ENCODE measurements around the gene RAI1. TPM values are rescaled to one million over a fixed set of nuclear protein-coding genes. Genes with fewer than 3 reads are reported as not detected.
A peak's percentile ranks its signal among the peaks of the same experiment; 100 is the strongest.

Gene RAI1
- total RNA-seq, 1 donor from 2014 or later = 46.2 TPM

DNA sequence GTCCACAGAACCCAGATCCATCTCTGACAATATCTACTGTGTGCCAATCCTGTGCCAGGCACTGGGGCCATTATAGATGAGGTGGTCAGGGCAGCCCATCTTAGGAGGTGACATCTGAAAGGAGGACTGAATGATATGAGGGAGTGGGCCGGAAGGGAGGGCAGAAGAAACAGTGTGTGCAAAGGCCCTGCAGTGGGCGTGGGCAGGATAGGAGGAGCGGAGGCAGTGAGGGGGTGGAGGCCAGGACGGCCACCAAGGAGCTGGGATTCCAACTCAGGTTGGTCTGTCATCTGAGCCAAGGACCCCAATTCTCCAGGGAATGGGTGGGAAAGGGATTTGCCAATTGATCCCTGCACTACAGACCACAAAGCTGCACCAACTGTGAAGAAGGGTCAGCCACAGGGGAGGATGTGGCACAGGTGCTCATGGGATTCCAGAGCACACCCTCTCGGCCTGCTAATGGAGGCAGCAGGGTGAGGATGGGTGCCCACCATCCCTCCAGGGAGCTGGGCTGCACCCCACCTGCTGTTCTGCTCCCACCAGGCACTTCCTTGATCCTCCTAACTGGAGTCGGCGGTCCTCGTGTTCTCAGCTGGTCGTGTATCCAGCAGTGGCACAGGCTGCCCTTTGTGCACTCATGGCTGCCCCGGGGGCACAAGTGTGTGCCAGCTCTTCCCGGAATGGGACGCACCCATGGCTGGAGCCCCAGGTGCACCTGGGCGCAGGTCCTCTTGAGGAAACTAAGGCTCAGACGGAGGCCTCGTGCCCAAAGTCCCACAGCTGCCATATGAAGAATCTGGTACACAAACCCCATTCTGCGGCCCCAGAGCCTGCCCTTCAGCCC lies 145.9 kb downstream of the RAI1 start:
- TF ChIP-seq, protein P1, sequence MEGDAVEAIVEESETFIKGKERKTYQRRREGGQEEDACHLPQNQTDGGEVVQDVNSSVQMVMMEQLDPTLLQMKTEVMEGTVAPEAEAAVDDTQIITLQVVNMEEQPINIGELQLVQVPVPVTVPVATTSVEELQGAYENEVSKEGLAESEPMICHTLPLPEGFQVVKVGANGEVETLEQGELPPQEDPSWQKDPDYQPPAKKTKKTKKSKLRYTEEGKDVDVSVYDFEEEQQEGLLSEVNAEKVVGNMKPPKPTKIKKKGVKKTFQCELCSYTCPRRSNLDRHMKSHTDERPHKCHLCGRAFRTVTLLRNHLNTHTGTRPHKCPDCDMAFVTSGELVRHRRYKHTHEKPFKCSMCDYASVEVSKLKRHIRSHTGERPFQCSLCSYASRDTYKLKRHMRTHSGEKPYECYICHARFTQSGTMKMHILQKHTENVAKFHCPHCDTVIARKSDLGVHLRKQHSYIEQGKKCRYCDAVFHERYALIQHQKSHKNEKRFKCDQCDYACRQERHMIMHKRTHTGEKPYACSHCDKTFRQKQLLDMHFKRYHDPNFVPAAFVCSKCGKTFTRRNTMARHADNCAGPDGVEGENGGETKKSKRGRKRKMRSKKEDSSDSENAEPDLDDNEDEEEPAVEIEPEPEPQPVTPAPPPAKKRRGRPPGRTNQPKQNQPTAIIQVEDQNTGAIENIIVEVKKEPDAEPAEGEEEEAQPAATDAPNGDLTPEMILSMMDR (IDR thresholded peaks at IDR 0.05; ENCODE audit: unreplicated experiment) = no peak
- Mint-ChIP-seq H3K9me3 (ENCODE audit: unreplicated experiment) (no peaks in the 10 kb centered on the region), H3K27ac (ENCODE audit: unreplicated experiment) (peak overlapping the region; percentile 61), H3K4me1 (ENCODE audit: unreplicated experiment) (peaks cover 50% of the 10 kb centered on the region), H3K36me3 (ENCODE audit: low read depth, unreplicated experiment) (peaks cover 12% of the 10 kb centered on the region), H3K4me3 (ENCODE audit: unreplicated experiment) (peak overlapping the region; percentile 58), H3K27me3 (ENCODE audit: unreplicated experiment) (peaks cover 9% of the 10 kb centered on the region)
- no peak for DNase-seq (ENCODE audit: low spot score)

DNA sequence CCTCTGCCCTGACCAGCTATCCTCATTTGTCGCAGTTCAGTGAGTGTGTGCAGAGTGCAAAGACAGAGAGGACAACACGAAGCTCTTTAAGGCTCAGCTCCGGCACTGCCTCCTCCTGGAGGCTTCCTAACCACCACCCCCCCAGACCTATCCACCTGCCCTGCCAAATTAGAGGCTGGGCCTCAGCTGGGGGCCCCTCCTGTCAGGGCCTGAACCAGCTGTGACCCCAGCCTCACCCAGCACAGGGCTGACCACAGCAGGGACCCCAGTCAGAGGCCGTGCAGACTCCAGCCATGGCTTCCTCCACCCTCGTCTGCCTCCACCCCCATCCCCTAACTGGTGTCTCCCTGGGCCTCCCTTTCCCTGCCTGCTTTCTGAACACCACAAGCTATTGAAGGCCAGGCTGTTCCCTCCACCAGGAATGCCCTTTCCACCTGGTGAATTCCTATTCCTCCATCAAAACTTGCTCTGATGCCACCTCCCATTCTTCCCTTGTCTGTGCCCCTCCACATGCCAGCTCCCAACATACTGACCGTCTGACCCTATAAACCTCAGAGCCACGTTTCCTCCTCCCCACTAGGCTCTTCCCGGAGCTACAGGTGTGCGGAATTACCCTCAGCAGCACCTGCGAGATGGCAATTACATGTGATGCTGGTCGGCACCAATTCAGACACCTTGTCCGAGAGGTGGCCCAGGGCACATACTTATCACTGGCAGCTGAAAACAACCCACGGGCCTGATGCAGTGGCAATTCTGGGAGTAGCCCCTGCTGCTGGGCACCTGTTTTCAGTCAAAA lies 146.8 kb downstream of the RAI1 start:
- TF ChIP-seq, protein P1 (IDR thresholded peaks at IDR 0.05; ENCODE audit: unreplicated experiment) = no peak
- no peak for DNase-seq (ENCODE audit: low spot score)
- Mint-ChIP-seq H3K36me3 (ENCODE audit: low read depth, unreplicated experiment) (peaks cover 12% of the 10 kb centered on the region), H3K27ac (ENCODE audit: unreplicated experiment) (peak overlapping the region; percentile 78), H3K4me1 (ENCODE audit: unreplicated experiment) (peaks cover 45% of the 10 kb centered on the region), H3K9me3 (ENCODE audit: unreplicated experiment) (no peaks in the 10 kb centered on the region), H3K4me3 (ENCODE audit: unreplicated experiment) (peak overlapping the region; percentile 25), H3K27me3 (ENCODE audit: unreplicated experiment) (peaks cover 12% of the 10 kb centered on the region)

DNA sequence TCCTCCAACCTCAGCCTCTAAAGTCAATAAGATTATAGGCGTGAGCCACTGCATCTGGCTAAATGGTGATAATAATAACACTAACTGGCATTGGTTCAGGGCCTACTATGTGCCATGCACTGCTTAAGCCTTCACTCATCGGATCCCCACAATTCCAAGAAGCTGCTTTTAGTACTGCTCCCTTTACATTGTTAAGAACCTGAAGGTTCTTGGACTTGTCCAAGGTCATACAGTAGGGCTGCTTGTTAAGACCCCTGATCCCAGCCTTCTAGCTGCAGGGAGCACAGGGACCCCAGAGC lies 149.0 kb downstream of the RAI1 start:
- Mint-ChIP-seq H3K36me3 (ENCODE audit: low read depth, unreplicated experiment) (peaks cover 12% of the 10 kb centered on the region), H3K4me1 (ENCODE audit: unreplicated experiment) (peaks cover 48% of the 10 kb centered on the region), H3K4me3 (ENCODE audit: unreplicated experiment) (no peak overlapping the region), H3K9me3 (ENCODE audit: unreplicated experiment) (no peaks in the 10 kb centered on the region), H3K27ac (ENCODE audit: unreplicated experiment) (no peak overlapping the region), H3K27me3 (ENCODE audit: unreplicated experiment) (peaks cover 9% of the 10 kb centered on the region)
- TF ChIP-seq, protein P1 (IDR thresholded peaks at IDR 0.05; ENCODE audit: unreplicated experiment) = no peak
- DNase-seq (ENCODE audit: low spot score) = no peak

DNA sequence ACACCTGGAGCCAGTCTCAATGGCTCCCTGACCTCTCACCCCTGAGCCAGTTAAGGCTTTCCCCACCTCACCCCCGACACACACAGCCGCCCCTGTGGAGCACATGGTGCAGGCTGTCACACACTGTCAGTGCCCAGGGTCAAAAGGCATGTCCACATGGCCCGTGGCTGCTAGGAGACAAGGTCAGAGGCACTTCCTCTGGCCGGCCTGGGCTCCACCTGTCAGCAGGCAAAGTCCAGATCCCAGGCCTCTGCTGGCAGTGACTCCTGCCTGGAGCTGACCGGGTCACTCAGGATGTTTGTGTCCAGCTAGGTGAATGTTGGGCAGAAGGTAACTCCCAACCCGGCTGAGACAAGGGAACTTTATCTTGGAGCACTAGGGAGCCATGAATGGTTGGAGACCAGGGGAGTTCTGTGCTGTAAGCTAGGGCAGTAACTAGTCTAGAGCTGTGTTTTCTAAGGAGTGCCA lies 149.5 kb downstream of the RAI1 start:
- TF ChIP-seq, protein P1 (IDR thresholded peaks at IDR 0.05; ENCODE audit: unreplicated experiment) = no peak
- H3K4me3 Mint-ChIP-seq (ENCODE audit: unreplicated experiment) = no peak overlapping the region
- H3K27ac Mint-ChIP-seq (ENCODE audit: unreplicated experiment) = no peak overlapping the region
- H3K4me1 Mint-ChIP-seq (ENCODE audit: unreplicated experiment) = peaks cover 54% of the 10 kb centered on the region
- peaks cover 13% of the 10 kb centered on the region for H3K36me3 Mint-ChIP-seq (ENCODE audit: low read depth, unreplicated experiment)
- no peaks in the 10 kb centered on the region for H3K9me3 Mint-ChIP-seq (ENCODE audit: unreplicated experiment)
- no peak for DNase-seq (ENCODE audit: low spot score)
- peaks cover 12% of the 10 kb centered on the region for H3K27me3 Mint-ChIP-seq (ENCODE audit: unreplicated experiment)

Data from endothelial cell (in vitro differentiated cells).